Mammary epithelial cell (primary cell): ENCODE results near the gene NF1.

Source experiments
- CTCF ChIP-seq, 2 donors: IDR thresholded peaks in 1 of 2; conservative IDR thresholded peaks in 1 of 2; 2 replicates each; pipeline ENCODE4 v1.5.1; 2011 to 2012; ENCODE audit warnings: inconsistent platforms in 2 of 2, low read length in 2 of 2, mild to moderate bottlenecking in 2 of 2, control low read depth in 1 of 2, low read depth in 1 of 2; ENCODE audit not compliant: insufficient read depth in 1 of 2; ENCODE audit errors: extremely low read depth in 1 of 2
- EZH2 ChIP-seq: IDR thresholded peaks from 2 replicates; pipeline ENCODE4 v1.6.1; 2012; ENCODE audit warnings: low read length, inconsistent platforms, borderline replicate concordance

GRCh38 chr17:31200287-31200686 is 105.5 kb downstream of the NF1 start:
- TF ChIP-seq CTCF (conservative IDR thresholded peaks at IDR 0.05 in 1 of 2, IDR thresholded peaks at IDR 0.05 in 1 of 2; ENCODE audit: extremely low read depth in 1 of 2, insufficient read depth in 1 of 2, low read depth in 1 of 2, low read length in 2 of 2) (no peak), EZH2 (no peak)
